WERI-Rb-1 (cell line): ENCODE results near the gene TEAD3.

Experiments used
- DNase-seq: peaks from one replicate; pipeline ENCODE4 v3.0.0-alpha.2; 2020
- H3K27ac ChIP-seq: fragments of 250-450 bp; sonication (Bioruptor Pico); 2 replicates; pipeline ENCODE4 v1.5.1; 2020; ENCODE audit warnings: mild to moderate bottlenecking, moderate library complexity
- H3K27me3 ChIP-seq: fragments of 250-450 bp; sonication (Bioruptor Pico); 2 replicates; pipeline ENCODE4 v1.5.1; 2021; ENCODE audit warnings: mild to moderate bottlenecking, low read depth, moderate library complexity; ENCODE audit not compliant: insufficient read depth, severe bottlenecking
- H3K36me3 ChIP-seq: fragments of 250-450 bp; sonication (Bioruptor Pico); 2 replicates; pipeline ENCODE4 v1.5.1; 2020; ENCODE audit warnings: mild to moderate bottlenecking, moderate library complexity
- H3K4me3 ChIP-seq: 2 replicates; pipeline ENCODE4 v1.5.1; 2011; ENCODE audit warnings: low read depth, mild to moderate bottlenecking, control low read depth, low read length
- H3K9me3 ChIP-seq: fragments of 250-450 bp; sonication (Bioruptor Pico); 2 replicates; pipeline ENCODE4 v1.5.1; 2021; ENCODE audit warnings: mild to moderate bottlenecking, moderate library complexity; ENCODE audit not compliant: severe bottlenecking
- TF ChIP-seq, protein P1 (sequence below): IDR thresholded peaks from 2 replicates; pipeline ENCODE4 v1.5.1; 2011; ENCODE audit warnings: low read depth, mild to moderate bottlenecking, control low read depth, inconsistent platforms, low read length

Gene TEAD3

GRCh38 chr6:35508542-35508941 lies 11.7 kb upstream of the TEAD3 start:
- DNase-seq: no peak
- no peak overlapping the region for H3K27ac ChIP-seq
- H3K4me3 ChIP-seq: no peak overlapping the region
- H3K27me3 ChIP-seq: no peaks in the 10 kb centered on the region
- H3K36me3 ChIP-seq: peaks cover 78% of the 10 kb centered on the region
- no peaks in the 10 kb centered on the region for H3K9me3 ChIP-seq
- TF ChIP-seq, protein P1, sequence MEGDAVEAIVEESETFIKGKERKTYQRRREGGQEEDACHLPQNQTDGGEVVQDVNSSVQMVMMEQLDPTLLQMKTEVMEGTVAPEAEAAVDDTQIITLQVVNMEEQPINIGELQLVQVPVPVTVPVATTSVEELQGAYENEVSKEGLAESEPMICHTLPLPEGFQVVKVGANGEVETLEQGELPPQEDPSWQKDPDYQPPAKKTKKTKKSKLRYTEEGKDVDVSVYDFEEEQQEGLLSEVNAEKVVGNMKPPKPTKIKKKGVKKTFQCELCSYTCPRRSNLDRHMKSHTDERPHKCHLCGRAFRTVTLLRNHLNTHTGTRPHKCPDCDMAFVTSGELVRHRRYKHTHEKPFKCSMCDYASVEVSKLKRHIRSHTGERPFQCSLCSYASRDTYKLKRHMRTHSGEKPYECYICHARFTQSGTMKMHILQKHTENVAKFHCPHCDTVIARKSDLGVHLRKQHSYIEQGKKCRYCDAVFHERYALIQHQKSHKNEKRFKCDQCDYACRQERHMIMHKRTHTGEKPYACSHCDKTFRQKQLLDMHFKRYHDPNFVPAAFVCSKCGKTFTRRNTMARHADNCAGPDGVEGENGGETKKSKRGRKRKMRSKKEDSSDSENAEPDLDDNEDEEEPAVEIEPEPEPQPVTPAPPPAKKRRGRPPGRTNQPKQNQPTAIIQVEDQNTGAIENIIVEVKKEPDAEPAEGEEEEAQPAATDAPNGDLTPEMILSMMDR: no peak

DNA sequence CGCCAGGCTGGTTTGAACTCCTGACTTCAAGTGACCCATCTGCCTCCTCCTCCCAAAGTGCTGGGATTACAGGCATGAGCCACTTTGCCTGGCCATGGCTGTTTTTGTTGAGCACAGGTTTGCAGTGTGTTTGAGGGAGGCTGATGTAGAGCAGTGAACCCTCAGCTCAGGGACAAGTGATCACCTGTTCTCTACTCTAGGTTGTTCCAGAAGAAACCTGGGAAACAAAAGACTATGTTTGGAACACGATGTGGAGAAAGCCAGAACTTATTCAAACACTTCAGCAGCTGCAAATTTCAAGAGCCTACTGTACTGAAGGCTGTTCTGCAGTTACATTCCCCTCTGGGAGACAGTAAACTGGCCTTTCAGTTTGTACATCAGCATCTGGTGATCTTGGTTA lies 11.1 kb upstream of the TEAD3 start:
- H3K27me3 ChIP-seq: no peaks in the 10 kb centered on the region
- H3K9me3 ChIP-seq: no peaks in the 10 kb centered on the region
- TF ChIP-seq, protein P1: no peak
- no peak for DNase-seq
- H3K27ac ChIP-seq: peak overlapping the region; percentile 23; the same call in 1 of the 2 replicates
- no peak overlapping the region for H3K4me3 ChIP-seq
- peaks cover 83% of the 10 kb centered on the region for H3K36me3 ChIP-seq

DNA sequence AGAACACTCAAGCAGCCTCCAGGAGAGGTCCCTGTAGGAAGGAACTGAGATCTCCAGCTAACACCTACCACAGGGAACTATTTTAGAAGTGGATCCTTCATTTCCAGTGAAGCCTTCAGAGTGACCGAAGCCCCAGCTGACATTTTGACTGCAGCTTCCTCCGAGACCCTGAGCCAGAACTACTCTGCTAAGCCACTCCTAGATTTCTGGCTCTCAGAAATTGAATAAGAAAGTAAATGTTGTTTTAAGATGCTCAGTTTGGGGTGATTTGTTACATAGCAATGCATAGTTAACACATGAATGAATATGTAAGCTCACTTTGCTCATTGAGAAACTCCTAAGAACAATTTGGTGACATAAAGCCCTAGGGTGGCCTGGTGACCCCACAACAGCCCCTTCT lies 10.3 kb upstream of the TEAD3 start:
- DNase-seq: no peak
- no peaks in the 10 kb centered on the region for H3K9me3 ChIP-seq
- H3K27ac ChIP-seq: no peak overlapping the region
- peaks cover 90% of the 10 kb centered on the region for H3K36me3 ChIP-seq
- TF ChIP-seq, protein P1: no peak
- H3K4me3 ChIP-seq: no peak overlapping the region
- no peaks in the 10 kb centered on the region for H3K27me3 ChIP-seq

- Histone ChIP-seq H3K36me3 (peaks cover 90% of the 10 kb centered on the region), H3K9me3 (no peaks in the 10 kb centered on the region), H3K27me3 (no peaks in the 10 kb centered on the region), H3K27ac (no peak overlapping the region), H3K4me3 (no peak overlapping the region)
- no peak for DNase-seq
- TF ChIP-seq, protein P1: no peak
Observed at GRCh38 chr6:35506536-35506935, 9.7 kb upstream of the TEAD3 start.

DNA sequence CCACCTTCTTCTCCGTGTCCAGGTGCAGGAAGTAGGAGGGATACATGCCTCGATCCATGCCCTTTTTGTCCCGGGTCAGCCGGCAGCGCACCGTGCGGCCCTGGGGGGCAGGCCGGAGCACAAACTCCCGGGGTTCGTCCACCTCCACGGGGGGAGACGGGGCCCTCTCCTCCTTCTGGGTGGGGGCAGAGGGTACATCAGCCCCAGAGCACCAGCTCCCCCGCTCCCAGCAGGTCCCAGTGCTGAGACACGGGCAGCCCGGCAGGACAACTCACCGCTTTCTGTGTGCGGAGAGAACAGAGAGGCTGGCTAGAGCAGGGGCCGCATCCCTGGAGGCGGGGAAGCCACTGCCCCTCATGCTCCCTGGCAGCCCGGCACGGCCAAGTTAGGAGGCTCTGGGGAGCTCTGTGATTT lies 9.1 kb upstream of the TEAD3 start:
- TF ChIP-seq, protein P1: no peak
- Histone ChIP-seq H3K36me3 (peaks cover 88% of the 10 kb centered on the region), H3K27ac (no peak overlapping the region; the same call in 1 of the 2 replicates), H3K4me3 (no peak overlapping the region), H3K9me3 (no peaks in the 10 kb centered on the region), H3K27me3 (no peaks in the 10 kb centered on the region)
- no peak for DNase-seq

DNA sequence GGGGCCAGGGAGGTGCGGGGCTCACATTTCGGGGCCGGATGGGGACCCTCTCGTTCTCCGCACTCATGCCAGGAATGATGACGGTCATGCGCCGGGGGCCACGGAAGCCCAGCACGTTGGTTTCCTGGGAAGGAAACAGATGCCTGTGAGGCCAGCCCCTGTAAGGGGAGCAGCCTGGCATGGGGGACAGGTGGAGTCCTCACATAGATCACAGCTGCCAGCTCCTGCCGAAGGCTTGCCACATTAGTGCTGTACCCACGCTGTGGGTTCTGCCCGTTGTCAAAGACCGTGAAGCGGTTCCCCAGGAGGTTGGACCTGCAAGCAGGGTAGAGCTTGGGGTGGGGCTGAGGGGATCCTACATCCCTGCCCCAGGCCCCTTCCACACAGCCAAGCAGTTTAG lies 6.7 kb upstream of the TEAD3 start:
- Histone ChIP-seq H3K9me3 (no peaks in the 10 kb centered on the region), H3K36me3 (peaks cover 76% of the 10 kb centered on the region), H3K27ac (no peak overlapping the region), H3K4me3 (no peak overlapping the region), H3K27me3 (no peaks in the 10 kb centered on the region)
- TF ChIP-seq, protein P1: no peak
- DNase-seq: no peak
